Measurements from ENCODE around the gene PLXNA3.

PLXNA3 gene

DNA sequence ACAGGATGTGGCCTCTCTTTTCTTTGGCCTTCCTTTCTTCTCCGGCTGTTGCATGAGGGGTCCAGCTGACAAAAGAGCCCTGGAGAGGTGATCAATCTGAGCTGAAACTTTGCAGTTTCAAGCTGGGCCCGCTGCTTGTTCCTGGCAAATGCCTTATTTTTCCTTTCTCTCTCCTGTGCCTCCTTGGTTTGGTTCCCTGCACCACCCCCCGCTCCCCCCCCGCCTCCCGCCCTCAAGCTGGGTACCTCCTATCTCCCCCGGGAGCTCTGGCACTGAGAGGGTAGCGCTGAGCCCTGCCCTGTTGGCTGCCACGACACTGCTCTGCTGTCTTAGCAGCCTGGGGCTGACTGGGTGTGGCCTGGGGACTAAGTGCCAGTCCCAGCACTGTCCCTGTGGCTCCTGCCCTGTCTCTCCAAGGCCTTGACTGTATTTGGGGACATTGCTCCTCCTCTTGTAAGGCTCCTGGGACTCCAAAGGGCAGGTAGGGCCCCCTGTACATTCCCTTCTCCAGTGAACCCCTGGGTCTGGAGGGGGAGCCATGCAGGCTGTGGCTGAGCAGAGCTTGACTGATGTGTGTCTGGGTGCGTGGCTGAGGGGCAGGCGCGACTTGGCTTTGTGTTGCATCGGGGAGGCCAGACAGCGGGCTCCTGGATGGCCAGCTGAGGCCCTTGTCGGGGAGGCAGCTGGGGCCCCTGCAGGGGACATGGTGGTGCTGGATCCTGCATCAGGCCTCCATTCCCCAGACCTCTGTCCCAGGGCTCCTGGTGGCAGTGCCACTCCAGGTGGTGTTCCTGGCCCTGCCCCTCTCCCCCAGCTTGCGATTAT lies 1.1 kb downstream of the PLXNA3 start:
- DNase-seq (ENCODE audit: low read depth in 3 of 3): no peak

DNA sequence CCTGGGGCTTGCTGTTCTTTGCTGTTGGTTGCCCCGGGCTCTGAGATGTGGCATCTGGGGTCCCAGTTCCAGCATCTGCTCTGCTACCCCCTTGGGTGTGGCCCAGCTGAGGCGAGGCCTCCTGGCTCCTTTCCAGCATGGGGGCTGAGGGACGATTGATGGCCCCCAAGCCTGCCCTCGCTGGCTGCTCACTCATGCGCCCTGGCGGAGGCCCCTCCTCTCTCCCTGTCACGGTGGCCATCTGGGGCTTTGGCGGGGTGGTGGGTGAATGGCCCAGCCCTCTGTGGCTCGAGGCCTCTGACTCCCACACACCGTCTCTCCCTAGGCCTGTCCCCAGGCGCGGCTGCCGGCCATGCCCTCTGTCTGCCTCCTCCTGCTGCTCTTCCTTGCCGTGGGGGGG lies 1.8 kb downstream of the PLXNA3 start:
- no peak for DNase-seq (ENCODE audit: low read depth in 3 of 3)

DNA sequence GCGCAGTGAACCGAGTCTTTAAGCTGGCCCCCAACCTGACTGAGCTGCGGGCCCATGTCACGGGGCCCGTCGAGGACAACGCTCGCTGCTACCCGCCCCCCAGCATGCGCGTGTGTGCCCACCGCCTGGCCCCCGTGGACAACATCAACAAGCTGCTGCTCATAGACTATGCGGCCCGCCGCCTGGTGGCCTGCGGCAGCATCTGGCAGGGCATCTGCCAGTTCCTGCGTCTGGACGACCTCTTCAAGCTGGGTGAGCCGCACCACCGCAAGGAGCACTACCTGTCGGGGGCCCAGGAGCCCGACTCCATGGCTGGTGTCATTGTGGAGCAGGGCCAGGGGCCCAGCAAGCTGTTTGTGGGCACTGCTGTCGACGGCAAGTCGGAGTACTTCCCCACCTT lies 2.2 kb downstream of the PLXNA3 start:
- DNase-seq (ENCODE audit: low read depth in 3 of 3): no peak

DNA sequence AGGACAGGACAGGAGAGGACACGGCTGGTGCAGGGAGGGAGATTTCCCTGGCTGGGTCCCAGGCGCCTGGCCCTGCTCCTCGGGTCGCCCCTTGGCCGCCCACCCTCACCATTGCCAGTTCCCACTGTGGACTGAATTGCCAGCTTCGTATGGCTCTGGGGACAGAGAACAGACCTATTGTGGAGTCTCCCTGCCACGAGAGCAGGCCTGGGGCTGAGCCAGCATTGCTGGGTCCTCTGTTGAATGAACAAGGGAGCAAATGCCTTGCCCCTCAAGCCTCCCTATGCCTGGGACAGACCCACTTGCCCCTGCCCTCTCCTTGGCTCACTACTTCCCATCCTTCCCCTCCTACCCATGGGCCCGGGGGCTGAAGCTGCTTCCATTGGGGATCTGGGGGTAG lies 4.3 kb downstream of the PLXNA3 start:
- DNase-seq (ENCODE audit: low read depth in 3 of 3): no peak

DNA sequence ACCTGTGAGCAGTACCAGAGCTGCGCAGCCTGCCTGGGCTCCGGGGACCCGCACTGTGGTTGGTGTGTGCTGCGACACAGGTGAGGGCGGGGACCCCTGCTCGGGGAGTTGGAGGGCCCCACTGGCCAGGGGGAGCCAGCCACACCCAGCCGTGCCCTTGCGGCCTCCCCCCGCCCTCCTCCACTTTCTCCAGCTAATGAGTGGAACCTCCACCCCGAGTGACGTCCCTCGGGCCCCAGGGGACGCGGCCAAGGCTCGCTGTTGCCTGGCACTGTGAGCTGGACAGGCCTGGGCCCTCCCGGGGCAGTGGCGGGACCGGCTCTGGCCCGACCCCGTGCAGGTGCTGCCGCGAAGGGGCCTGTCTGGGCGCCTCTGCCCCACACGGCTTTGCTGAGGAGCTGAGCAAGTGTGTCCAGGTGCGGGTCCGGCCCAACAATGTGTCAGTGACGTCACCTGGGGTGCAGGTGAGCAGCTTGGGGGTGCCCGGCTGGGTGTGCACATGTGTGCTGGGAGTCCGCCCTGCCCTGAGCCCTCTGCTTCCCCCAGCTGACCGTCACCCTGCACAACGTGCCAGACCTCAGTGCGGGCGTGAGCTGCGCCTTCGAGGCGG lies 5.6 kb downstream of the PLXNA3 start:
- DNase-seq (ENCODE audit: low read depth in 3 of 3): no peak

DNA sequence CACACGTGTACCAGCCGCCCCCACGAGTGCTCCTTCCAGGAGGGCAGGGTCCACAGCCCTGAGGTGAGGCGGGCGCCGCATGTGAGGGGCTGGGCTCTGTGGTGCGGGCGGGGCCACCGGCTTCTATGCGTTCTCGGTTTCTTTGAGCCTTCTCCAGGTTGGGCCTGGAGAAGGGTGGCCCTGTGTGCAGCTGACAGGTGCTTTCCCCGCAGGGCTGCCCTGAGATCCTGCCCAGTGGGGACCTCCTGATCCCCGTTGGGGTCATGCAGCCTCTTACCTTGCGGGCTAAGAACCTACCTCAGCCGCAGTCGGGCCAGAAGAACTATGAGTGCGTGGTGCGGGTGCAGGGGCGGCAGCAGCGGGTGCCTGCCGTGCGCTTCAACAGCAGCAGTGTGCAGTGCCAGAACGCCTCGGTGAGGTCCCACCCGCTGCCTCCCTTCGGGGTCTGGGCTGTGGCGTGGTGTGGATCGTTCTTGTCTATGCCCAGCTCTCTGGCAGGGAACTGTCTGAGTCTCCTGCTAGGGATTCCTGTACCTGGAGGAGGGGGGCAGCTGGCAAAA lies 6.8 kb downstream of the PLXNA3 start:
- DNase-seq (ENCODE audit: low read depth in 3 of 3): no peak

DNA sequence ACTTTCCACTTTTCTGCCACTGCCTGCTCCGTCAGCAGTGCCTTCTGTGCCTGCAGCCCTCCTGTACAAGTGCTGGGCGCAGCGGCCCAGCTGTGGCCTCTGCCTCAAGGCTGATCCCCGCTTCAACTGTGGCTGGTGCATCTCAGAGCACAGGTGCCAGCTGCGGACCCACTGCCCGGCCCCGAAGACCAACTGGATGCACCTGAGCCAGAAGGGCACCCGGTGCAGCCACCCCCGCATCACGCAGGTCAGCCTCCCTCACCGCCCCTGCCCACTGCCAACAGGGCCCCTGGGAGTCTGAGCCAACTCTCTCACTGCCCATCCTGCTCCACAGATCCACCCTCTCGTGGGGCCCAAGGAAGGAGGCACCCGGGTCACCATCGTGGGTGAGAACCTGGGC lies 7.5 kb downstream of the PLXNA3 start:
- DNase-seq (ENCODE audit: low read depth in 3 of 3): no peak

DNA sequence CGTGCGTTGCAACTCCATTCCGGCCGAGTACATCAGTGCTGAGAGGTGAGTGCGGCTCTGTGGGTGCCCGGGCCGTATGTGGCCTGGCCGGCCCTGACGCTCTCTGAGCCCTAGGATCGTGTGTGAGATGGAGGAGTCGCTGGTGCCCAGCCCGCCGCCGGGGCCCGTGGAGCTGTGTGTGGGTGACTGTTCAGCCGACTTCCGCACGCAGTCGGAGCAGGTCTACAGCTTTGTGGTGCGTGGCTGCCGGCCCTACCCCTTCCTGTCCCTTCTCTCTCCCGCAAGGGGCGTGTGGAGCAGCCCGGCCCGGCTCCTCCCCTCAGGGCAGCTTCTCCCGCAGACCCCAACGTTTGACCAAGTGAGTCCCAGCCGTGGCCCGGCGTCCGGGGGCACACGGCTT lies 8.0 kb downstream of the PLXNA3 start:
- DNase-seq (ENCODE audit: low read depth in 3 of 3): no peak

DNA sequence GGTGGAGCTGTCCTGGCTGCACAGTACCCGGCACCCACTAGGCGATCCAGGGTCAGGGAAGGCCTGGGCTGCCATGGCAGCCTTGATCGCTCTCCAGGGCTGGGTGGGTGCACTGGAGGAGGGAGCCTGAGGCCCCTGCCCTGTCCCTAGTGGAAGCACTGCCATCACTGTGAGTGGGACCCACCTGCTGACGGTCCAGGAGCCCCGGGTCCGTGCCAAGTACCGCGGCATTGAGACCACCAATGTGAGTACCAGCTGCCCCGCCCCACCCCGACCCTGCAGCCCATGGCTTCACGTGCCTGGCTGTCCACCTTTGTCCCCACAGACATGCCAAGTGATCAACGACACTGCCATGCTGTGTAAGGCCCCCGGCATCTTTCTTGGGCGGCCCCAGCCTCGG lies 8.8 kb downstream of the PLXNA3 start:
- no peak for DNase-seq (ENCODE audit: low read depth in 3 of 3)

DNA sequence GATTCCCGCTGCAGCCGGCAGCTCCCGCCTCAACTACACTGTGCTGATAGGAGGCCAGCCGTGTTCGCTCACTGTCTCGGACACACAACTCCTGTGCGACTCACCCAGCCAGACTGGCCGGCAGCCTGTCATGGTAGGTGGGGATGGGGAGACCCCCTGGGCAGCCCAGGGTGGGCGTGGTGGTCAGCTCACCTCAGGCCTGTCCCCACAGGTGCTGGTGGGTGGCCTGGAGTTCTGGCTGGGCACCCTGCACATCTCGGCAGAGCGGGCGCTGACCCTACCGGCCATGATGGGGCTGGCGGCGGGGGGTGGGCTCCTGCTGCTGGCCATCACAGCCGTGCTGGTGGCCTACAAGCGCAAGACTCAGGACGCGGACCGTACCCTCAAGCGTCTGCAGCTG lies 9.5 kb downstream of the PLXNA3 start:
- no peak for DNase-seq (ENCODE audit: low read depth in 3 of 3)

DNA sequence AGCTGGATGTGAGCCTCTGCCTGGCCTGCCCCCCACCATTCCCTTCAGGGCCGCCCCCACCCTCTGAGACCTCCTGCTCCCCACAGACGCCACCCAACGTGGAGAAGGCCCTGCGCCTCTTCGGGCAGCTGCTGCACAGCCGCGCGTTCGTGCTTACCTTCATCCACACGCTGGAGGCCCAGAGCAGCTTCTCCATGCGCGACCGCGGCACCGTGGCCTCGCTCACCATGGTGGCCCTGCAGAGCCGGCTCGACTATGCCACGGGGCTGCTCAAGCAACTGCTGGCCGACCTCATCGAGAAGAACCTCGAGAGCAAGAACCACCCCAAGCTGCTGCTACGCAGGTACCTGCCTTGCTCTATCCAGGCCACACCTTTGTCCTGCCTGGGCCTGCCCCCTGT lies 10.1 kb downstream of the PLXNA3 start:
- DNase-seq (ENCODE audit: low read depth in 3 of 3): no peak

DNA sequence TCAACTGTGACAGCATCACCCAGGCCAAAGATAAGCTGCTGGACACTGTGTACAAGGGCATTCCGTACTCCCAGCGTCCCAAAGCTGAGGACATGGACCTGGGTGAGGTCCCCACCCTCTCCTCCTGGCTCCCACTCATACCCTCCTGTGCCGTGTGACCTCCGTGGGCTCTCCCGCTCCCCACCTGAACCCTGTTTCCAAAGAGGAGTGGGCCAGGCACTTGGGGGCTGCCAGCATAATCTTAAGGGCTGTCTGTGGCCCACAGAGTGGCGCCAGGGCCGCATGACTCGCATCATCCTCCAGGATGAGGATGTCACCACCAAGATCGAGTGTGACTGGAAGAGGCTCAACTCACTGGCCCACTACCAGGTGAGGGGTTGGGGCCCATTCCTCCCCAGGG lies 11.0 kb downstream of the PLXNA3 start:
- DNase-seq (ENCODE audit: low read depth in 3 of 3): no peak

DNA sequence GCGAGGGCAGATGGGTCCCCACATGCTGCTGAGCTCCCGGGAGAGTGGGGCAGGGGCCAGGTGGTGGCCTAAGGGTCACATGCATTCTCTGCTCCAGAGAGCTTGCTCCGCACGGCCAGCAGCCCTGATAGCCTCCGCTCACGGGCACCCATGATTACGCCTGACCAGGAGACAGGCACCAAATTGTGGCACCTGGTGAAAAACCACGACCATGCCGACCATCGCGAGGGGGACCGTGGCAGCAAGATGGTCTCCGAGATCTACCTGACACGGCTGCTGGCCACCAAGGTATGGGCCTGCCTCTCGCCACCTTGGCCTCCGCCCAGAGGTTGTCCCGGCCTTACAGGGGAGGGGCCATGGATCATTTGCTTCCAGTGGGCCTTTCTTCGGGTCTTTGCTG lies 11.8 kb downstream of the PLXNA3 start:
- DNase-seq (ENCODE audit: low read depth in 3 of 3): no peak

DNA sequence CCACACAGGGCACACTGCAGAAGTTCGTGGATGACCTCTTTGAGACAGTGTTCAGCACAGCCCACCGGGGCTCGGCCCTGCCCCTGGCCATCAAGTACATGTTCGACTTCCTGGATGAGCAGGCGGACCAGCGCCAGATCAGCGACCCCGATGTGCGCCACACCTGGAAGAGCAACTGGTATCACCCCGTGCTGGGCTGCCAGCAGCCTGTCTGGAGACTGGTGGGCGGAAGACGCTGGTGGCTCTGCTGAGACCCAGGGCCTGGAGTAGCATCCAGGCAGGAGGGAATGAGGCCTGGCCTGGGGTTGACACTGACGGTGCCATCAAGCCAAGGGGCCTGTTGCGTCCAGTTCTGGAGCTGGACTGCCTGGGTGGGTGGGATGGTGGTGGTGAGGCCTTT lies 12.4 kb downstream of the PLXNA3 start:
- no peak for DNase-seq (ENCODE audit: low read depth in 3 of 3)

DNA sequence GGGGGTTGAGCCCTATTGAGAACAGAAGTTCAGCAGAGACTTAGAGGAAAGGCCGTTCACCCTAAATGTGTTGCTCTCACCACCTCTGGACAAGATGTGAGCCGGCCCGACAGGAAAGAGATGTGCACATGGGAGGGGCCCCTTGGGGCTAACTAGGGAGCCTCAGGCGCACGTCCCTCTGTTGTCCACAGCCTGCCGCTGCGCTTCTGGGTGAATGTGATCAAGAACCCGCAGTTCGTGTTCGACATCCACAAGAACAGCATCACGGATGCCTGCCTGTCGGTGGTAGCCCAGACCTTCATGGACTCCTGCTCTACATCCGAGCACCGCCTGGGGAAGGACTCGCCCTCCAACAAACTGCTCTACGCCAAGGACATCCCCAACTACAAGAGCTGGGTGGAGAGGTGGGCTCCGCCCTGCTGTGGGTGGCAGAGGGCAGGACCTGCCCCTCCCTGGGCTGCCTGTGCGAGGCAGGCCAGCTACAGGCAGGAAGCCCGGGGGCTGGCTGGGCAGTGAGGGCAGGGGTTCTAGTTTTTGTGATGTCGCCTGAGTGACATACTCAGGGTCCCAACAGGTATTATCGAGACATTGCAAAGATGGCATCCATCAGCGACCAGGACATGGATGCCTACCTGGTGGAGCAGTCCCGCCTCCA lies 13.0 kb downstream of the PLXNA3 start:
- no peak for DNase-seq (ENCODE audit: low read depth in 3 of 3)

DNA sequence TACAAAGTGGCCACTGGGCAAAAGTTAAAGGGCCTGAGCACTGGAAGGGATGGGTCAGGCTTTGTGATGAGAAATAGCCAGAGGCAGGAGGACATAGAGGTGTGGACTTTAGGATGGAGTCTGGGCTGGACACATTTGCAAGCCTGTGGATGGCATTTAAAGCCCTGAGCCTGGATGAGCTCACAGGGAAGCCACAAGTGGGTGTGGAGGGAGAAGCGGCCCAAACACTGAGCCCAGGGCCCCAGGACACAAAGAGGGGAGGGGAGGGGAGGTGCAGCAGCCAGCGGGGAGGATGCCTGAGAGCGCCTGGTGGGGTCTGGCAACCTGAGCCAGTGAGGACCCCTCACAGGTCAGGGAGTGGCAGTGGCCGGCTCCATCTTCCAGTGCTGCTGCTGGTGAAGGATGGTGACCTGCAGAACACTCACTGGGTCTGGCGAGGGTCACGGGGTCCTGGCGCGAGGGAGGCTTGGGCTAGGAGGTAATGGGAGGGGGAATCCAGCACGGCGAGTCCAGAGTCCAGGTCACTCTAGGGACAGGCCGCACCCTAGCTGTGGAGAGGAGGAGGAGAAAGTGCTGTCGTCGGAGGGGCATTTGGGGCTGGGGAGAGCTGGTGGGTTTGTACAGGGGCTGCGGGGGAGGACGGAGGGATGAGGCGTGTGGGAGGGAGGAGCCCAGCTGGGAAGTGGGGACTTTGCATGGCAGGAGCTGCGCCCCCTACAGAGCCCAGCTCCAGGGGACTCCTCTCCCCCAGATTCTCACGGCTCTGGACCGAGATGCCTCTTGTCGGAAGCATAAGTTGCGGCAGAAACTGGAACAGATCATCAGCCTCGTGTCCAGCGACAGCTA lies 14.0 kb downstream of the PLXNA3 start:
- no peak for DNase-seq (ENCODE audit: low read depth in 3 of 3)

DNA sequence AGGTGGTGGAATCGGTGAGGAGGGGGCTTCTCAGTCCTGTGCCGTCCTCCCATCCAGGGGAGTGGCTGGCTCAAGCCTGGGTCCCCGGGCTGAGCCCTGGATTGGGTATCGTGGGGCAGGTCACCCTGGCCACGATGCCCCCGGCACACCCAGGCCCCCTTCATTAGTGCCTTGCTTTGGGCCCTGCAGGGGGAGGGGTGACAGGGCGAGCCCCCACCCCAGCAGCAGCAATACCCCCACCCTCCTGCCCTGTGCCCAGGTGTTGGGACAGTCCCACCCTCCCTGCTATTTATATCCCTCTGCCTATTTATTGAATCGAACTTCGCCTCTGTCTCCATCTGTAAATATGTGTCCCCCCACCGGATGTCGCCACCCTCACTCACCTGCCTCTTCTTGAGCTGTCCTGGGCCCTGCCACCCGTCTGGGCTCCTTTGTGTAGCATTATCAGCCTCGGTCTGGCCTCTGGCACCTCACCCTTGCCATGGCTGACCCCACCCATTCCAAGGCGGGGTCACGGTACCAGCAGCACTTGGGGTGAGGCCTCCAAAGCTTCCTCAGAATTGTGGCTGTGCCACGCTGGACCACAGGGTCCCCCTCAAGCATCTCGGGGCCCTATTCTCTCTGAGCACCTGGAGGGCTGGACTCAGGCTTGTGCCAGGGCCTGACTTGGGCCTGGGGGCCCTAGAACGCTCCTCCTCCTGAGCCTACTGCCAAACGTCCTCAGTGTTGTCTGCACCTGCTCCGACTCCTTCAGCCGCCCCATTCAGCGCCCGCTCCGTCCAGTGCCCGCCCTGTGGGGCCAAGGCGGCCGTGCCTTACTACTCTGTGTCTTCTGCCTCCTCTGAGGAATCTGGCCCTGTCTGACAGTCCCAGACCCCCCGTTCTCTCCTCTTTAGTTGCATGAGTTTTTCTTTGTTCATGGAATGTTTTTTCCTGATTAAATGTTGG lies 14.9 kb downstream of the PLXNA3 start:
- no peak for DNase-seq (ENCODE audit: low read depth in 3 of 3)

DNA sequence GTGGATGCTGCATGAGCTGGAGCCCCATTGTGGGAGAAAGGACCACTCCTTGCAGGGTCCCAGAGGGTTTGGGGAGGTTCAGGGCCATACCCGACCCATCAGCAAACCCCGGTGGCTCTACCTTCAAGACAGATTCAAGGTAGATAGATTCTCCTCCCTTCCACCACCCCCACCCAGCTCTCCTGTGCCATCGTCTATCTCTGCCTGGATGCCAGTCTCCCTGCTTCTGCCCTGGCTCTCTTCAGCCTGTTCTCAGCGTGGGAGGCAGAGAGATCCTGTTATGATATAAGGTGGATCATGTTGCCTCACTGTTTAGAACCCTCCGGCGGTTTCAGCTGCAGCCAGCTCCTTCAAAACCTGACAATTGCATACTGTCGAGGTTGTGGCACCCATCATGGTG lies 15.6 kb downstream of the PLXNA3 start:
- DNase-seq (ENCODE audit: low read depth in 3 of 3): no peak

DNA sequence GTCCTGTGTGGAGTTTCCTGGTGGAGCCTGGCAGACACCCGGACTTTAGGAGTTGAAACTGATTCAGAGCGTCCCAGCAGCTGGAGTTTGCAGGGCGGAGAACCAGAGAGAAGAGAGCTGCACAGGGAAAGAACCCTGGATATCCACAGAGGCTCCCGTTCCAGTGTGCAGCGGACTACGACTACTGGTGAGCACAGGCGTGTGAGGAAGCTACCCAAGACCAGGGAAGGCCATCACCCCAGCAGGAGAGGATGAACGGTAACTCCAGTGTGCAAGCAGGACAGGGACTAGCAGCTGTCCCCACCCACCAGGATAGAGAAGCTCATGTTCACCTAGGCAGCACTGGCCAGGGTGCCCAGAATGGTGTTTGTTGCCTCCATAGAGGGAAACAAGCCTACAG lies 18.7 kb downstream of the PLXNA3 start:
- DNase-seq (ENCODE audit: low read depth in 3 of 3): no peak

DNA sequence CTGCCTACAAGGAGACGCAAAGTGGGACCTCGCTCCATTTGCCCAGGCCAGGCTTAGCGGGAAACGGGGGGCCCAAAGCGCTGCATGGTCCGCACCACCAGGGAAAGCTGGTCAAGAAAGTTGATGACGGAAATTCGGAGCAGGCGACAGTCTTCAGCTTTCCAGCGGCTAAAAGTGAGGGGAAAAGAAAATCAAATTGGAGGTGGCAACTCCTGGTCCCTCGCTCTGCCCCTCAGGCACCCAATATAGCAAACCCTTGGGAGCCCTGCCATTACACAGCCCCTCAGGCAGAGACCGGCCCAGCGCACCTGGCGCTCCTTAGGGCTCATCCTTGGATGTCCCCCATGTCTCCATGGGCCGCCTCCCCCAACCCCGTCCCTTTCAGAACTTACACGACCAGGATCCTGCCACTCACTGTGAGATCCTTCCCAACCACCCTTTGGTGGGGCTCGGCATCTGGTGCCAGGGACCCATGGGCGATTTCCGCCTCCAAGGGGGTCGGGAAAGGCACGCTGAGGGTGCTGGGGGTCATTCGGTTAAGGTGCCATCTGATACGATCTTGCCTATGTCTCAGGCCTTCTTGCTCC lies 19.9 kb downstream of the PLXNA3 start:
- DNase-seq (ENCODE audit: low read depth in 3 of 3): no peak
